ENCODE results near the gene YTHDF2. TPM values are rescaled to one million over a fixed set of nuclear protein-coding genes. Genes with fewer than 3 reads are reported as not detected.

YTHDF2 gene
- total and polyA plus RNA-seq, 2 of the 13 experiments (the other 11 are each of a cell fraction or from before 2014, with no cell fraction given) = 48.4 to 59.6 TPM

GRCh38 chr1:28736450-28737306 lies at the start of gene YTHDF2 (continued):
- TF ChIP-seq ZNF331 (CRISPR knock-in tag; IDR thresholded peaks at IDR 0.05) = peak; percentile 64
- TF ChIP-seq ZNF619 (CRISPR knock-in tag; IDR thresholded peaks at IDR 0.05) = peak; percentile 54; the same call in 1 of the 2 replicates
- peak; percentile 95 for TF ChIP-seq KAT8 (CRISPR knock-in tag; IDR thresholded peaks at IDR 0.05)
- TF ChIP-seq LBX2 (CRISPR knock-in tag; IDR thresholded peaks at IDR 0.05; ENCODE audit: borderline replicate concordance) = no peak; the same call in 1 of the 2 replicates
- no peak for TF ChIP-seq U2AF1 (optimal IDR thresholded peaks at IDR 0.05; ENCODE audit: low read depth, low read length)
- TF ChIP-seq ZNF281 (CRISPR knock-in tag; IDR thresholded peaks at IDR 0.05; ENCODE audit: borderline replicate concordance) = peak; percentile 92
- TF ChIP-seq PHF21A (CRISPR knock-in tag; IDR thresholded peaks at IDR 0.05) = peak; percentile 96
- TF ChIP-seq KMT2A (CRISPR knock-in tag; IDR thresholded peaks at IDR 0.05) = peak; percentile 71; the same call in 1 of the 2 replicates
- TF ChIP-seq TAF15 (IDR thresholded peaks at IDR 0.05; ENCODE audit: low read depth, low read length, poor library complexity, severe bottlenecking) = peak; percentile 48
- peak; percentile 58; the same call in 1 of the 2 replicates for TF ChIP-seq SNAPC2 (CRISPR knock-in tag; IDR thresholded peaks at IDR 0.05)
- no peak for TF ChIP-seq RORA (CRISPR knock-in tag; IDR thresholded peaks at IDR 0.05)
- peak; percentile 71; the same call in 1 of the 2 replicates for TF ChIP-seq SP4 (CRISPR knock-in tag; IDR thresholded peaks at IDR 0.05)
- TF ChIP-seq RBFOX2 (IDR thresholded peaks at IDR 0.05; ENCODE audit: low read depth, low read length) = peak; percentile 99
- peak; percentile 96 for TF ChIP-seq RBM39 (IDR thresholded peaks at IDR 0.05; ENCODE audit: low read depth, low read length, poor library complexity, severe bottlenecking)
- TF ChIP-seq ZNF800 (CRISPR knock-in tag; IDR thresholded peaks at IDR 0.05) = peak; percentile 48; the same call in 1 of the 2 replicates
- TF ChIP-seq RFXAP (CRISPR knock-in tag; IDR thresholded peaks at IDR 0.05; ENCODE audit: borderline replicate concordance) = peak; percentile 57; the same call in 1 of the 2 replicates
- no peak for TF ChIP-seq ZNF572 (CRISPR knock-in tag; IDR thresholded peaks at IDR 0.05)
- TF ChIP-seq SSRP1 (CRISPR knock-in tag; IDR thresholded peaks at IDR 0.05) = no peak
- TF ChIP-seq ZNF44 (CRISPR knock-in tag; IDR thresholded peaks at IDR 0.05) = no peak; the same call in 1 of the 2 replicates
- TF ChIP-seq SIX4 (CRISPR knock-in tag; IDR thresholded peaks at IDR 0.05) = peak; percentile 95
- peak; percentile 76 for TF ChIP-seq TBL1XR1 (IDR thresholded peaks at IDR 0.05; ENCODE audit: borderline replicate concordance, low read length, partially characterized antibody)
- TF ChIP-seq MIER3 (CRISPR knock-in tag; IDR thresholded peaks at IDR 0.05; ENCODE audit: borderline replicate concordance) = no peak
- TF ChIP-seq ZNF143 (CRISPR knock-in tag; IDR thresholded peaks at IDR 0.05) = peak; percentile 86
- TF ChIP-seq ELF3 (CRISPR knock-in tag; IDR thresholded peaks at IDR 0.05) = peak; percentile 85

Data from HepG2 (cell line).